ENCODE measurements around the gene MYRFL. TPM values are rescaled to one million over a fixed set of nuclear protein-coding genes. Genes with fewer than 3 reads are reported as not detected.

Gene MYRFL
- total RNA-seq, 1 experiment from 2014 or later = 0.57 TPM

GRCh38 chr12:69998011-69998410 lies 173.0 kb downstream of the MYRFL start:
- Histone ChIP-seq H2BK5ac (ENCODE audit: insufficient read length, low read length) (no peak overlapping the region), H3K27ac (ENCODE audit: insufficient read length, low read depth, low read length) (no peak overlapping the region), H3K23ac (ENCODE audit: insufficient read length, low read depth, low read length) (no peak overlapping the region), H2BK20ac (ENCODE audit: low read depth, low read length, poor library complexity, severe bottlenecking) (no peak overlapping the region), H4K8ac (replicated peaks; ENCODE audit: insufficient read length, low read depth, low read length) (no peak overlapping the region), H2BK120ac (ENCODE audit: low read depth, low read length, poor library complexity, severe bottlenecking) (no peak overlapping the region), H2AFZ (ENCODE audit: low read length) (no peak overlapping the region), H4K20me1 (ENCODE audit: control insufficient read depth, insufficient read depth, insufficient read length) (no peaks in the 10 kb centered on the region), H3K4me1 (ENCODE audit: insufficient read depth, low read length) (no peaks in the 10 kb centered on the region; the same call in 1 of the 2 replicates), H2AK5ac (ENCODE audit: insufficient read length, low read length) (no peak overlapping the region), H3K9me3 (ENCODE audit: control insufficient read depth, low read depth, low read length) (no peaks in the 10 kb centered on the region), H3K79me2 (ENCODE audit: insufficient read depth, low read length) (no peaks in the 10 kb centered on the region), H2BK12ac (ENCODE audit: insufficient read length, low read depth, low read length) (no peak overlapping the region), H2BK15ac (ENCODE audit: low read depth, low read length) (no peak overlapping the region), H3K18ac (ENCODE audit: insufficient read length, low read depth, low read length) (no peak overlapping the region), H3K79me1 (ENCODE audit: insufficient read depth, low read depth, low read length, poor library complexity, severe bottlenecking) (no peaks in the 10 kb centered on the region), H3K56ac (ENCODE audit: insufficient read length, low read depth, low read length) (no peak overlapping the region), H4K91ac (ENCODE audit: insufficient read length, low read depth, low read length) (no peak overlapping the region), H4K5ac (ENCODE audit: insufficient read length, low read depth, low read length) (no peak overlapping the region), H3K23me2 (ENCODE audit: insufficient read length, low read depth, low read length, poor library complexity, severe bottlenecking) (no peaks in the 10 kb centered on the region), H3T11ph (ENCODE audit: low read length) (no peak overlapping the region), H3K9ac (ENCODE audit: extremely low read depth, insufficient read length, low read length) (no peak overlapping the region), H3K4ac (ENCODE audit: low read depth, low read length) (no peak overlapping the region), H3K27me3 (ENCODE audit: insufficient read depth, low read length) (no peaks in the 10 kb centered on the region), H3K4me2 (ENCODE audit: insufficient read depth, insufficient read length, low read length) (no peak overlapping the region), H3K14ac (ENCODE audit: insufficient read depth, low read length) (no peak overlapping the region)
- peaks cover 0 to 6% (median 0%) of the 10 kb centered on the region in 3 experiments; a peak in 2 of 7 replicates for H3K36me3 Mint-ChIP-seq (ENCODE audit: insufficient read depth in 1 of 3, low read depth in 3 of 3)
- peaks cover 0 to 6% of the 10 kb centered on the region in 2 experiments; a peak in 1 of 5 replicates for H3K9me3 Mint-ChIP-seq
- DNase-seq = no peak
- H3K27me3 Mint-ChIP-seq (ENCODE audit: low read depth) = no peaks in the 10 kb centered on the region
- no CpG with 5 or more reads among the region's 11 CpGs for WGBS (ENCODE audit: extremely low coverage, insufficient read length, low lambda C conversion rate)
- no peak overlapping the region for H3K27ac Mint-ChIP-seq
- H3K4me1 Mint-ChIP-seq = no peaks in the 10 kb centered on the region
- H3K4me3 Mint-ChIP-seq = no peak overlapping the region
- TF ChIP-seq CTCF (conservative IDR thresholded peaks at IDR 0.05) = no peak
